HEK293 (cell line): ENCODE results near the gene DAND5.

Experiments
- CTCF ChIP-seq: fragments of 450-650 bp; formaldehyde crosslinking; IDR thresholded peaks from 2 replicates; pipeline ENCODE4 v1.5.1; 2016; ENCODE audit warnings: missing biosample characterization, missing genetic modification characterization
- KLF9 ChIP-seq: fragments of 450-650 bp; formaldehyde crosslinking; IDR thresholded peaks from 2 replicates; pipeline ENCODE4 v1.5.1; 2016; ENCODE audit warnings: missing biosample characterization, missing genetic modification characterization, low read depth

- TF ChIP-seq CTCF, result no peak
- TF ChIP-seq KLF9 (tag by site-specific recombination), result no peak
Observed at GRCh38 chr19:12936582-12936981, 32.8 kb upstream of the DAND5 start.
